K562 (cell line): Measurements from ENCODE around the gene NME7. TPM values are rescaled to one million over a fixed set of nuclear protein-coding genes. Genes with fewer than 3 reads are reported as not detected.
"Not testable (repeated sequence)": the region's sequence is repeated elsewhere in the genome, so short reads cannot be mapped to it uniquely, and the experiment has no call there.

Source experiments
- ATAC-seq: fragments of 200-7000 bp; cut with Tn5 transposase; 3 replicates; pipeline ENCODE4 v1.9.1; 2020; ENCODE audit warnings: moderate library complexity
- BruUV-seq: library from RNA; stranded (reverse); fragments of 400-500 nt; replicated peaks from 2 replicates; lab custom pipeline; 2021; lab: Mats Ljungman, UMichigan
- CTCF ChIA-PET: fragments of 300-600 bp; formaldehyde crosslinking; extraction: SDS; loops from one replicate; lab custom pipeline; 2021; ENCODE audit warnings: low intra/inter-chr PET ratio; lab: Yijun Ruan, JAX
- POLR2A ChIA-PET: fragments of 300-600, 350-650 bp; sonication (Branson Sonifier 250); formaldehyde crosslinking; extraction: SDS; loops from one replicate; lab custom pipeline; 2021; ENCODE audit warnings: antibody characterized with exemption, inconsistent platforms; lab: Yijun Ruan, JAX
- DNase-seq, 4 experiments: peaks; one replicate each; pipeline versions ENCODE4 v3.0.0 to v3.0.0-alpha.2; 2011 to 2018; ENCODE audit warnings: low spot score in 3 of 4, mixed read lengths in 3 of 4; ENCODE audit errors: extremely low read depth in 1 of 4
- FAIRE-seq: peaks from 2 replicates; lab custom pipeline; 2011; peaks lifted over from hg19 to GRCh38; lab: Jason Lieb, UNC
- H2AFZ ChIP-seq: 2 replicates; pipeline ENCODE4 v1.6.0; 2011; ENCODE audit warnings: low read depth, low read length, control low read depth, inconsistent platforms
- H3K27ac ChIP-seq: fragments of 200-600 bp; 3 replicates; pipeline ENCODE4 v1.8.0; 2011; ENCODE audit warnings: low read depth, mild to moderate bottlenecking, control low read depth, inconsistent platforms, low read length, moderate library complexity, mixed read lengths; ENCODE audit errors: extremely low read depth
- H3K27me3 ChIP-seq, 2 experiments: fragments of 300-600 bp in 1 of 2; 2 replicates in 1 of 2; 3 replicates in 1 of 2; pipeline versions ENCODE4 v1.6.0 to v1.8.0; 2011; ENCODE audit warnings: inconsistent platforms in 2 of 2, low read length in 2 of 2, mild to moderate bottlenecking in 1 of 2, mixed read lengths in 1 of 2, moderate library complexity in 1 of 2; ENCODE audit not compliant: control insufficient read depth in 2 of 2, insufficient read depth in 2 of 2
- H3K36me3 ChIP-seq: fragments of 300-600 bp; 3 replicates; pipeline ENCODE4 v1.8.0; 2011; ENCODE audit warnings: mild to moderate bottlenecking, low read length, inconsistent platforms; ENCODE audit not compliant: control insufficient read depth, insufficient read depth
- H3K4me1 ChIP-seq, 2 experiments: fragments of 200-600 bp in 1 of 2; replicated peaks in 1 of 2; 2 replicates in 1 of 2; 3 replicates in 1 of 2; pipeline versions ENCODE4 v1.5.1 to v1.8.0; 2011; ENCODE audit warnings: inconsistent platforms in 2 of 2, low read length in 2 of 2, mild to moderate bottlenecking in 1 of 2, mixed read lengths in 1 of 2, moderate library complexity in 1 of 2; ENCODE audit not compliant: control insufficient read depth in 2 of 2, insufficient read depth in 2 of 2
- H3K4me2 ChIP-seq: 2 replicates; pipeline ENCODE4 v1.6.1; 2011; ENCODE audit warnings: low read length, control low read depth, inconsistent platforms, mixed read lengths; ENCODE audit not compliant: insufficient read depth
- H3K4me3 ChIP-seq: fragments of 200-600 bp; sonication (generic), shearing (Covaris generic); 2 replicates; pipeline ENCODE4 v1.5.1; 2016; ENCODE audit warnings: control low read depth, inconsistent platforms
- H3K79me2 ChIP-seq: fragments of 200-600 bp; 3 replicates; pipeline ENCODE4 v1.8.0; 2011; ENCODE audit warnings: low read length, inconsistent platforms; ENCODE audit not compliant: control insufficient read depth, insufficient read depth
- H3K9ac ChIP-seq, 2 experiments: 2 replicates each; pipeline versions ENCODE4 v1.6.0 to v1.6.1; 2011; ENCODE audit warnings: low read depth in 2 of 2, low read length in 2 of 2, control low read depth in 1 of 2, inconsistent platforms in 1 of 2, mild to moderate bottlenecking in 1 of 2, mixed read lengths in 1 of 2; ENCODE audit not compliant: insufficient read depth in 1 of 2
- H3K9me1 ChIP-seq: one replicate; pipeline ENCODE4 v1.6.0; 2011; ENCODE audit warnings: inconsistent platforms, mild to moderate bottlenecking, low read length, moderate library complexity; ENCODE audit not compliant: control insufficient read depth, insufficient read depth
- H3K9me3 ChIP-seq: replicated peaks from 2 replicates; pipeline ENCODE4 v1.5.1; 2011; ENCODE audit warnings: low read depth, low read length, inconsistent platforms; ENCODE audit not compliant: control insufficient read depth, insufficient read depth
- H4K20me1 ChIP-seq: replicated peaks from 2 replicates; pipeline ENCODE4 v1.6.1; 2011; ENCODE audit warnings: low read length, inconsistent platforms, mixed read lengths; ENCODE audit not compliant: control insufficient read depth, insufficient read depth
- CEBPB ChIP-seq: fragments of 450-650 bp; IDR thresholded peaks from 2 replicates; pipeline ENCODE4 v1.6.1; 2016; ENCODE audit warnings: missing genetic modification characterization, missing compliant biosample characterization
- CEBPG ChIP-seq, 3 experiments: fragments of 200-800 bp in 1 of 3; sonication (Bioruptor generic) in 1 of 3; sonication (generic) in 1 of 3; formaldehyde crosslinking in 1 of 3; IDR thresholded peaks in 2 of 3; conservative IDR thresholded peaks in 1 of 3; 2 replicates each; pipeline versions ENCODE4 v1.6.1 to v1.8.0; 2016 to 2022; ENCODE audit warnings: missing compliant biosample characterization in 2 of 3, missing genetic modification characterization in 2 of 3, mild to moderate bottlenecking in 1 of 3, missing genetic modification reagents in 1 of 3
- ETS2 ChIP-seq: IDR thresholded peaks from 2 replicates; pipeline ENCODE4 v1.6.1; 2016; ENCODE audit warnings: borderline replicate concordance, missing genetic modification characterization, mild to moderate bottlenecking, moderate library complexity, missing compliant biosample characterization; ENCODE audit not compliant: poor library complexity, severe bottlenecking
- GMEB1 ChIP-seq: fragments of 250-450 bp; sonication (Bioruptor Pico); IDR thresholded peaks from 2 replicates; pipeline ENCODE4 v1.4.0; 2020; ENCODE audit warnings: mild to moderate bottlenecking
- TFE3 ChIP-seq: fragments of 450-650 bp; formaldehyde crosslinking; IDR thresholded peaks from 2 replicates; pipeline ENCODE4 v1.4.0; 2020; ENCODE audit warnings: mild to moderate bottlenecking, mixed read lengths
- WGBS: fragments of 100-300 bp; shearing (Covaris generic); methylation state at CpG from one replicate; pipeline ENCODE4 v1.1.6; 2016; ENCODE audit warnings: low coverage, mixed read lengths; ENCODE audit not compliant: insufficient coverage; ENCODE audit errors: missing lambda C conversion rate; 5-methylcytosine and 5-hydroxymethylcytosine counted together
- in situ Hi-C: fragments of 300-500 bp; cut with MboI; formaldehyde crosslinking; loops from 4 replicates; pipeline ENCODE4 v1.15.0; 2018; ENCODE audit warnings: inconsistent platforms, mixed read lengths
- intact Hi-C: fragments of 100-400 bp; cut with micrococcal nuclease; formaldehyde crosslinking; loops from 2 replicates; pipeline ENCODE4 v1.14.2; 2022
- polyA plus RNA-seq, 8 experiments: library from polyadenylated mRNA; depleted of rRNA in 4 of 8; stranded (reverse) in 5 of 8; unstranded in 3 of 8; fragments of >200 nt; fragmentation: Nextera tagmentation in 2 of 8; fragmentation: Illumina TruSeq in 1 of 8; extraction: Ambion mirVana in 2 of 8; extraction: Trizol in 1 of 8; gene quantifications; 2 replicates each; pipeline versions ENCODE4 v1.2.1 to v1.2.3, GENCODE V29; 2011 to 2014; ENCODE audit warnings: inconsistent platforms in 1 of 8, missing spikeins in 1 of 8
- total RNA-seq, 7 experiments: library from RNA; depleted of rRNA in 6 of 7; stranded (reverse); fragments of >200 nt in 6 of 7; fragmentation: Illumina TruSeq in 2 of 7; extraction: Trizol in 2 of 7; gene quantifications; 2 replicates each; pipeline versions ENCODE4 v1.2.1 to v1.2.3, GENCODE V29; 2011 to 2021; ENCODE audit warnings: low replicate concordance in 1 of 7

NME7 gene
- total and polyA plus RNA-seq, 9 of the 15 experiments (the other 6 are each of a cell fraction or from before 2014, with no cell fraction given), result 7.9 to 43.2 (median 23.9) TPM

GRCh38 chr1:169414952-169415351, 47.4 kb upstream of the NME7 start:
- BruUV-seq, result no TSS peak

GRCh38 chr1:169408340-169408739, 40.7 kb upstream of the NME7 start:
- not testable (repeated sequence) for DNase-seq

More at GRCh38 chr1:169414952-169415351, 47.4 kb upstream of the NME7 start:
- H2AFZ ChIP-seq, result no peak overlapping the region
- H3K27me3 ChIP-seq, result no peaks in the 10 kb centered on the region
- no peaks in the 10 kb centered on the region for H3K36me3 ChIP-seq
- H3K4me2 ChIP-seq, result no peak overlapping the region
- WGBS, result 5% methylated on average over 2 of the region's 2 CpGs
- intact Hi-C loops, result no loop called here
- no peaks in the 10 kb centered on the region for H3K9me3 ChIP-seq
- H3K4me1 ChIP-seq, result no peaks in the 10 kb centered on the region
- DNase-seq, result no peak
- H3K4me3 ChIP-seq, result no peak overlapping the region
- ChIA-PET POLR2A (no interaction called here), CTCF (no interaction called here)
- no peak for ATAC-seq
- in situ Hi-C loops, result no loop called here
- H3K9me1 ChIP-seq, result no peaks in the 10 kb centered on the region
- H4K20me1 ChIP-seq, result no peaks in the 10 kb centered on the region
- no peak for TF ChIP-seq TFE3 (CRISPR knock-in tag)
- peak; percentile 49 for TF ChIP-seq CEBPB (tag)
- TF ChIP-seq ETS2 (tag), result no peak
- TF ChIP-seq GMEB1 (CRISPR knock-in tag), result no peak
- TF ChIP-seq CEBPG (CRISPR knock-in tag; IDR thresholded peaks at IDR 0.05), result no peak
- peak; percentile 56 to 86; a peak in 3 of 4 replicates for TF ChIP-seq CEBPG (tag; conservative IDR thresholded peaks at IDR 0.05 in 1 of 2, IDR thresholded peaks at IDR 0.05 in 1 of 2)
- TF ChIP-seq, all 486 proteins: peak for 2
- no peaks in the 10 kb centered on the region for H3K79me2 ChIP-seq
- H3K27ac ChIP-seq, result no peak overlapping the region
- FAIRE-seq, result no peak
- no peak overlapping the region for H3K9ac ChIP-seq

More at GRCh38 chr1:169408340-169408739, 40.7 kb upstream of the NME7 start:
- H3K27ac ChIP-seq, H3K9ac ChIP-seq, POLR2A ChIA-PET, H3K4me2 ChIP-seq, FAIRE-seq, CTCF ChIA-PET, H2AFZ ChIP-seq, H3K27me3 ChIP-seq, BruUV-seq, H3K9me1 ChIP-seq, intact Hi-C loops, ATAC-seq, H3K36me3 ChIP-seq, H3K4me1 ChIP-seq, H4K20me1 ChIP-seq, H3K4me3 ChIP-seq, H3K9me3 ChIP-seq, H3K79me2 ChIP-seq, in situ Hi-C loops: not testable (repeated sequence)
- 1% methylated on average over 5 of the region's 5 CpGs for WGBS
